ENCODE data around the gene COL12A1.

DNA sequence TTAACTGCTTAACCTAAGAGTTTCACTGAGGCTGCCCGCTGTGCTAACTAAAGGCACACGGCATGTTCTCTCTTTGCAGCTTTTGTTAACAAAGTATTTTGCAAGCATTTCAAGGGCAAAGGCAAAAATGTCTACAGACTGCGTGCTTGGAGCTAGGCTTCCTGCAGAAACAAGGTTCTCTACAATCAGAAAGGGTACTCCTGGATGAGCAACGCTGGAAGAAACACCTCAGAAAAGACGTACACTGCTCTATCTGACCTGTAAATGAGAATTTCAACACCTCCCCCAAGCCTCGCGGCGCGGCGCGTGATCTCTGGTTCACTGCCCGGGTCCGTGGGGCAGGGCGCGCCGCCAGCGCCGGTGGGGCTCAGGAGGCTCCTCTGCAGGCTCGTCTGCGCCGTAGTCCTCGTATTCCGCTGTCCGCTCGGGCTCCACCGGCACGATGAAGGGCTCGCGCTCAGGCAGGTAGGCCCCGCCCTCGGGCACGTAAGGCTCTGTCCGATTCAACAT is 120.9 kb downstream of the COL12A1 start:
- TF ChIP-seq CTCF (IDR thresholded peaks at IDR 0.05), result no peak
- no peak for TF ChIP-seq POLR2A (IDR thresholded peaks at IDR 0.05)
